Uterus (tissue), 2 donors: ENCODE results near the gene FOXE1.

Source experiments
- CTCF ChIP-seq, 4 experiments: fragments of 200-600 bp in 2 of 4; fragments of 450-650 bp in 2 of 4; sonication (generic) in 2 of 4; IDR thresholded peaks; one replicate each; pipeline ENCODE4 v1.5.1; 2016 to 2019; ENCODE audit warnings: antibody characterized with exemption in 4 of 4, mild to moderate bottlenecking in 2 of 4, moderate library complexity in 1 of 4
- POLR2A ChIP-seq, 2 donors: fragments of 450-650 bp; IDR thresholded peaks; one replicate each; pipeline ENCODE4 v1.6.1; 2016; ENCODE audit warnings: antibody characterized with exemption in 2 of 2, mild to moderate bottlenecking in 1 of 2, moderate library complexity in 1 of 2

DNA sequence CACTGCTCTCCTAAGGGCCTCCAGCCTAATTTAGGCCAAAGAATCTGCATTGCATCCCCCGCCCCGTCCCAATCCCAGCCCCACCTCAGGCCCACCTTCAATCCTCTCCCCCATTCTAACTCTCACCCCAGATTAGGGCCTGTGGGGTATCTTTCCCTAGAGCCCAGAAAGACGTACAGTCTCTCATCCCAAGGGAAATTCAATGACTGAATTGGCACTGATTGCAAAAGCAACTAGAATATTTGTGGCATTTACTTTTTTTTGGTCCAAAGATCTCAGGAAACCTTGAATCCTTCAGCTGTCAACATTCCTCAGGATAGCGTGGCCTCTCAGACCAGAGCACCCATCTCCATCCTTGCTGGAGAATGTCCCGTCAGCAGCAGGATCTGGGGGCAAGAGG, 38.7 kb downstream of the FOXE1 start:
- TF ChIP-seq CTCF (IDR thresholded peaks at IDR 0.05), result no peak
- TF ChIP-seq POLR2A (IDR thresholded peaks at IDR 0.05), result no peak
